DMS 273 (cell line): ENCODE measurements around the gene TSHZ1.

Experiments
- DNase-seq: peaks from one replicate; lab custom pipeline; 2025; ENCODE audit not compliant: unreplicated experiment; lab: John Stamatoyannopoulos, UW

The TSHZ1 gene

DNA sequence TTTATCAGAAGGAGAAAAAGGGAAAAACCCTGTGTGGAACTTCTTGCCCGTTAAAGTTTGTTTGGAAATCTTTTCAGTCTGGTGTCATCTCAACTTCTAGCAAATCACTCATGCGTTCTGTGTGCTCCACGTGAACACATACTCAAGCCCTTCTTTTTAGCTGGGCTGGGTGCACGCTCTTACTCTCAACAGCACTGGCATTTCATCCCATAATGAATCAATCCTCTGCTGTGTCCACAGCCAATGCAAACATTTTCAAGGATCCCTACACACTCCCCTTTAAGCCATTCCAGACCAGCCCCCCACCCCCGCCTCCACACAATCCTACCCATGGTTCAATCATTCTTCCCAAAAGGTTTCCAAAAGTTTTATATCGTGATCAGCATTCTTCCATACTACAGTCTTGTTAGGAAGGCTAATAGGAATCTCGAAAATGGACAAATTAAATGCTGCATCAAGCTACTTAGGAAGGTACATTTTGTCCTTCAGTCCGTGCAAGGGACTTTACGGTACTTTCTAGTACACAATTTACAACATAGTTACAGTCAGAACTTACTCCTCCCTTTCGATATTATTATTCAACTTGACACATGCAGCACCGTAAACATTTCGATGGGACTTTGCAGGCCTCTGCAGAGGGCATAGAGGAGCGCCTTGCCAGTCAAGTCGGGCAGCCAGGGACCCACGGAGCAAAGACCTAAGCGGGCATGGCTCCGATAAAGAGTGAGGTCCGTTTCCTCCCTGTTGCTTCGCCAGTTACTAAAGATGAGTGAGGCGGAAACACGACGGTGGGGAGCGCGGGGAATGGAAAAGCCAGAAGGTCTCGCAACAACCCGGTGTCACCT lies 3.1 kb upstream of the TSHZ1 start:
- peak; percentile 56 for DNase-seq

DNA sequence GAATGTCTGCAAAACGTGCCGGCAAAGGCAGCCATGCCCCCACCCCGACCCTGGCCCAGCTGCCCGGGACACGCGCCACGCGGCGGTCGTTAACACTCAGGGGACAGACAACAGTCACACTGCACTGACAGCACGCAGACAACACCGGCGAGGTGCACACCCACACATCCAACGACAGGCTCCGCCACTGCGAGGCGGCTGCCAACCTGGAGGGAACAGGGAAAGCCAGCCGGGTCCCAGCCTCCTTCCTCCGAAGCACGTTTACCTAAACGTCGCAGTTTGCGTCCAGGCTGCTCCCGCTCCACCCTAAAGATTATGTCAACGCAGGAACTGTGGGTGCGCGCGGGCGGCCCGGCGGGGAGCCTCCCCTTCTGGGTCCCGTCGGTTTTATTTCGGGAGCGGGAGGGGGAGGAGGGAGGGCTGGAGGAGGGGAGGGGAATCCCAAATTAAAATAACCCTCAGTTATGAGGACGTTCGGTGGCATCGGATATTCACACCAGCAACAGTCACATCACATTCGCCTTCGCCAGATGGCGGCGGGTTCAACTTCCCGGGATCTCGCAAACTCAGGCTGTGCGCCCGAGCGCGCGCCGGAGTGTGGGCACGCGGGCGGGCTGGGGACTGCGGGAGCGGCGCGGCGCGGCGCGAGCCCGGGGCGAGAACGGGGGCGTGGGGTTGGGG lies 2.3 kb upstream of the TSHZ1 start:
- peak; percentile 89 for DNase-seq

DNA sequence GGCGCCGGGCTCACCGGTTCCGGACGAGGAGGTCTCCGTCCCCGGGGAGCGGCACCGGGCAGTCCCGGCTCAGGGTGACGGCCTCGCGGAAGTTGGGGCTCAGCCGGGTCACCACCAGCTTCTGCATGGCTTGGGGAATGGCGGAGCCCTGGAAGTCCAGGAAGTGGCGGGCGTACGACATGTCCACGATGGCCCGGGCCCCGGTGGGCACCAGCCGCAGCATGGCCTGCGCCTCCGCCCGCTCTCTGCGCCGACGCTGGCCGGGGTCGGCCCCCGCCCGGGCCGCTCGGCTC lies 1.8 kb upstream of the TSHZ1 start:
- DNase-seq, result no peak

DNA sequence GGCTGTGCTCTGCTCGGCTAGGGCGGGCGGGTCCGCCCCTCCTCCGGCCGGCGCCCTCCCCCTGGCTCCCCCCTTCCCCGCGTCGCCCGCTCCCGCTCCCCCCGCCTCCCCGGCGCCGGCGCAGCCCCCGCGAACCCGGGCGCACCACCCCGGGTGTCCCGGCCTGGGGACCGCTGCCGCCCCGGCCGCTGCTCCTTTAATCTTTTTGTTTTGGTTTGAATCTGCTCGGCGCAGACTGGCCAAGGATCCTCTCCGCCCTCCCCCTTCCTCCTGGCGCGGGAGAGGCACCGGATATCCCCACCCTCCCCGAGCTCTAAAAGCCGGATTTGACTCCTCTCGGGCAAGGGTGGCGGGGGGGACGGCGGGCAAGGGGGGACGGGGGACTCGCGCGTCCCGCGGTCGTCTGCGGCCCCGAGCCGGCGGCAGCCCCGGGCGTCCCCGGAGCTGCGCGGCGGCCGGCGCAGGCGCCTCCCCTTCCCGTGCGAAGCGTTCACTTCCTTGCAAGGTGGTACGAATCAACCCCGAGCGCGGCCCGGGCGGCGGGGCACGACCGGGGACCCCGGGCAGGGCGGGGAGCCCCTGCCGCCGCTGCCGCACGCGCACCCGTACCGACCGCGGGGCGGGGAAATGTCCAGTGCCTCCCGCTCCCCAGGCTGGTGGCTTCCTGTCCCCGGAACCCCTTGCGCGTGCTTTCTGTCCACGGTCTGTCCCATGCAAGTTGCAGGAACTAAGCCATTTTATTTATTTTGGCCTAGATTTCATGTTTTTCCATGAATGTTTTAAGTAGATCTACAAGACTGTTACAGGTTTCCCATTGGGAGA lies 1.3 kb upstream of the TSHZ1 start, which contains the start of gene PTGR3:
Gene PTGR3 (minus strand): TSS at position 11 of the 822 bp plus-strand sequence. CDS start 81 bp downstream, outside the sequence.
- DNase-seq, result peak; percentile 93

DNA sequence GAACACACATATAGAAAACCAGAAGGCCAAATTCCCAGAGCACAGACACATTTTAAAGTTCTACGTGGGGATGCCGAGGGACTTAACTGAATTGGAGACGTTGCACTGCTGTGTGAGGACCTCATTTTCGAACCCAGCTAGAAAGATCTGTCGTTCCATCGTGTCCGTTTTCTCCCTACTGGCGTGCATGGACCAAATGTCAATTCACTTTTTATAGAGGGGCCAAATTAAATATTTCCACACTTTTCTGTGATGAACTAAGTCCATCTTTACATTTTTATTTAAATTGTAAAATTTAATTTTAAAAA lies 692 bp upstream of the TSHZ1 start:
- DNase-seq, result peak; percentile 74

DNA sequence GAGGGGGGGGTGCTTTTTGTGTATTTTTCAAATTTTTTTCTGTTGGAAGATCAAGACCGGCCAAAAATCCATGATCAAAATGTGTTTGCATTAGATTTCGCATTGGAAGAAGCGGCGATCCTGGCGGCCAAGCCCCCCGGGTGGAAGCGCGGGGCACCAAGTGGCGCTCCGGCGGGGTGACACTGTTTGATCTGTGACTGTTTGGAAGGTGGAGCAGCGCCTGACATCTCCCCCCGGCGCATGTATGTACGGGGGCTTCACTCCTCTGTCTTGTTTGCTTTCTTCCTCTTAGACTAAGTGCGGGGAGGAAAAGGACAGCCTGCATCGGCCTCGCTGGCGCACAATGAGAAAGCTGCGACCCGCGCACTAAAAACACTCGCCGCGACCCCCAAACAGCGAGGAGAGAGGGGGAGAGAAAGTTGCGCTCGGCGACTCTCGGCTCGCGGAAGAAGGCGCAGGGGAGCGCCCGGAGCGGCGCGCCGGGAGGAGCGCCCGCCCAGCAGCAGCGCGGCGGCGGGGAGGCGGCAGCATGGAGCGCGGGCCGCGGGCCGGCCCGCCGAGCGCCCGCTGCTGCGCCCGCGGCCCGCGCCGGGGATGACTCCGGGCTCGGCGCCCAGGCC lies 515 bp downstream of the TSHZ1 start:
- DNase-seq, result peak; percentile 62

DNA sequence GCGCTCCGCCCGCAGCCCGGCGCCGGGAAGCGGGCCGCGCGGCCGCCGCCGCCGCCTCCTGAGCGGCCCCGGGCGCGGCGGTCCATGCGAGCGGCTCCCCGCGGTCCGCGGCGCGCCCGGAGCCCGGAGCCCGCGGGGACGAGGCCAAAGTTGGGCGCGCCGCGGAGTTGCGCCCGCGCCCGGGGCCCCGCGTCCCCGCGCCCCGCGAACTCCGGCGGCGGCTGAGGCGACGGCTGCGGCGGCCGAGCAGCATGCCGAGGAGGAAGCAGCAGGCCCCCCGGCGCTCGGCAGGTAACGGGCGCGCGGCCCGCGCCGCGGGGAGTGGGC lies 992 bp downstream of the TSHZ1 start:
- DNase-seq, result peak; percentile 59

DNA sequence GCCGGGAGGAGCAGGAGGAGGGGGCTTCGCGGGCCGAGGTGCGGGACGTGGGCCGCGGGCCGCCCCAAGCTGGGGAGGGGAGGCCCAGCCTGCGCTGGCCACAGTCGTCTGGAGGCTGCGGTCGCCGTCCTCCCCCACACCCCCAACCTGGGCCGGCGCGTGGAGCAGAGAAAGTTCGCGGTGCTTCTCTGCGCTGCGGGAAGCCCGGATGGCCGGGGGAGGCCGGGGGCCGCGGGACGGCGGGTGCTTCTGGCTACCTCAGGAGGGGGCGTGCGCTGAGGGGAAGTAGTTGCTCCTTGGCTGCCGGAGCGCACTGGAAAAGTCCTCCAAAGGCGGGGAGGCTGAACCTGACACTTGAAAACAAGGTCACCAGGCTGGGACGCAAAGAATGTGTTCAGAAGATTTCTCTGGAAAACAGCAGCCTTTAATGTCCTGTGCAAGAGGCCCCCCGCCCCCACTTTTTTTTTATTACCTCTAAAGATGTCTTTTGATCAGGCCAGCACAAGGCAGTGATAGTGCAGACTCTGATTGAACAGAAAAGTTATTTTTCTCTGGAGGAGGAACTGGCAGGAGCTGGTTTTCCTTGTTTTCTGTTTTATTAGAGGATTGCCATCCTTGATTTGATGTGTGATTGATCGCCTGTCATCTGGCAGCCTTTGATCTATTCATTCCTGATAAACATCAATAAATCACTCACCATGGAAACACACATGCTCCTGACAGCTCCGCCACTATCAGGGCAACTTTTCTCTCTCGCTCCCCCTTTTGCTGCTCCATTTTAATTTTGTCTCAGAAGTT lies 1.6 kb downstream of the TSHZ1 start:
- DNase-seq, result peak; percentile 69

DNA sequence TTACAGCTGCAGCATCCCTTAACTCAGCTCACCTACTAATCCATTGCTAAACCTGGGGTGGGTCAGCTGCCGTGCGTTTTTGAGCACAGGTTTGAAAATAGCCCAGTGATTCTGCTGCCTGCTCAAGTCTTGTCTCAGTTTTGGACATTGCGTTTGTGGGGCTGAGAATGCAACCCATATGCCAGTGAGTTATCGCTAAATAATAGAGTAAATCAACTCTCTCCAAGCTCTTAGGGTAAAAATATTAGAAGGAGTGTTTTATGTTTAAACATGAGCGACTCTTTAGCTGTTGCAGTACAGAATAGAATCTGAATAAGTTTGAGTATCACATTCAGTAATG lies 2.1 kb downstream of the TSHZ1 start:
- peak; percentile 49 for DNase-seq

DNA sequence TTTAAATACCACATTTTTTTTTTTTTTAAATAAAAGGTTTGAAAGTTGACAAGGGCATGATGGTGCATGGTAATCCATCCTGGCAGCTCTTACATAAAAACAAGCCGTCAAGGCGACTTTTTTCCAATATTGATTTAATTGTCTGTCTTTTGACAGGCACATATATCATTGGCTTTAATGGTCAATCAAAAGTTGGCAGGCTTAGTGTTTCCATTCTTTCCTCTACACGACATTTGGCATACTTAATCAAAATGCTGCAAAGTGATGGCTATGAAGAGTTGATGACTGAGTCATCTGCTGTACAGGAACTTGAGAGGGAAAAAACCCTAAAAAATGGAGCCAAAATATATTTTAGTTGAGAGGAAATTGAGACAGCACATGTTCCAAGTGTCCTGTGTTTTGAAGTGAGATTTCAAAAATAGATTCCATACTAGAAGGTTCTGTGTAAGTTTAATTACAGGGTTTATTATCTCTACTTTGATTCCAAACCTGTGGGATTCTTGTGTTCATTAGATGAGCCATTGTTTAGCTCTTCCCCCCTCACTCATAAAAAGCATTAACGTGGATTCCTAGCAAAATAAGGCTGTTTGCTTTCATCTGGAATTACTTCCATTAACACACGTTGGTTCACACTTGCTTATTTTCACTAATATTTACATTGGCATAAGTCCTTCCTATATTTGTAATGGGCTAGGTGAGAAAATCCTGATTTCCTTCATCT lies 3.2 kb downstream of the TSHZ1 start:
- DNase-seq, result peak; percentile 40

DNA sequence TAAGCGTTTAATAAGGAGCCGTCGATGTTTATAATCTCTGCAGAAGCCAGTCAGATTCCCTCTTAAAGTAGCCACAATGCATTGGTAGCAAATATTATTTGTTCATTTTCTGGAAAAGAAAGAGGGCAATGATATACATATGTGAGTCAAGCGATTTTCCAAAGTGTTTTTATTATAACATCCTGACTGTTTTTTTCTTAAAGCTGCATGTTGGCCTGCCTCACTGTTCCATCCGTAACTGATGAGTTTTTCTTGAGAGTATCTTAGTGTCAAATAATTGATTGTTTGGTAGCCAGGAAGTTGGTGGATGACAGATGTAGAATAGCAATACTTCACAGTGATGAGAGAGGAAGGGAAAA lies 3.7 kb downstream of the TSHZ1 start:
- no peak for DNase-seq

DNA sequence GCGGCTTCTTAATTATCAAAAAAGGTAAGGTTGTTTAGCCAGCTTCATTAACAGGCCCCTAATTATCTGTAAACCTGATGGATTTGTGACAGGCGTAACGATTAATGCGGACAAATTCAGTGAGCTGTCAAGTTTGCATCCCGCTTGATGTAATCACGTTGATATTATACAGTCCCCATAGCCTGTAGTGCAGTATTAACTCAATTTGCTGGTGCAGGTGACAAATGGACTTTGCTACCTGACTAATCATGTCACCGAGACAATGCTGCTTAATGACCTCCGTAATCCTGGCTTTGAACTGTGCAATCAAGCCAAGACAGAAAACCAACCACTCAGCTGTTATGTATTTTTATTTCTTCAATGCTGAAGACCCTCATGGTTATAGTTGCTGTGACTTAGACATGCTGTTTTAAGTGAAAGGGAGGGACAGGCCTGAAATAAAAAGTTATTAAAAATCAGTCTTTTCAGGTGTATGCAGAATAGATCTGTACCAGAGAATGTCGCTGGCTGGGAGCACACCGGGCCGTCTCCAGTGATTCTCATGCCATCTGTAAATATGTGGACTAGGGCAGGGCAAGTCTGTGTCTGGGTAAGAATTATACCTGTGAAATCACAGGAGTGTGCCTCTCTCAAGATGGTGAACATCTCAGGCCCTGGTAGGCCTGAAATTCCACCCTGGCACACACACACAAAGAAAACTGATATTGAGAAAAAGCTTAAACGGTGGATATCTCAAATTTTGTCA lies 4.3 kb downstream of the TSHZ1 start:
- no peak for DNase-seq

DNA sequence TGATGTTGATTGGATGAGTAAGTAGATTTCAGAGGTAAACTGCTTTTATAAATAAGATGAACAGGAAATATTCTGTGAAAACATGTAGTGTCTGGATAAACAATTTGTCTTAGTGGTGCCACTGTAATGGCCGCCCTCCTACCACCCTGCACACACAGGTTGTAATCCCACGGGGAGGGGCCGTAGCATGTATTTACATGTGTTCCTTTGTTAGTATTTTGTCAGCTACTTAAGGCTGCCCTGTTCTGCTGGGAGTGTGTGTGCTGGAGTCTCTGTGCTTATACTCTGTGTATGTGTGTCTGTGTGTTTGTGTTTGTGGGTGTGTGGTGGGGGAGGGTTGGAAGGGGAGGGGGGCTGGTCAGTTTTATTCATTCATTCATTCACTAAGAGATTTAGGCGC lies 5.1 kb downstream of the TSHZ1 start:
- DNase-seq, result peak; percentile 22

DNA sequence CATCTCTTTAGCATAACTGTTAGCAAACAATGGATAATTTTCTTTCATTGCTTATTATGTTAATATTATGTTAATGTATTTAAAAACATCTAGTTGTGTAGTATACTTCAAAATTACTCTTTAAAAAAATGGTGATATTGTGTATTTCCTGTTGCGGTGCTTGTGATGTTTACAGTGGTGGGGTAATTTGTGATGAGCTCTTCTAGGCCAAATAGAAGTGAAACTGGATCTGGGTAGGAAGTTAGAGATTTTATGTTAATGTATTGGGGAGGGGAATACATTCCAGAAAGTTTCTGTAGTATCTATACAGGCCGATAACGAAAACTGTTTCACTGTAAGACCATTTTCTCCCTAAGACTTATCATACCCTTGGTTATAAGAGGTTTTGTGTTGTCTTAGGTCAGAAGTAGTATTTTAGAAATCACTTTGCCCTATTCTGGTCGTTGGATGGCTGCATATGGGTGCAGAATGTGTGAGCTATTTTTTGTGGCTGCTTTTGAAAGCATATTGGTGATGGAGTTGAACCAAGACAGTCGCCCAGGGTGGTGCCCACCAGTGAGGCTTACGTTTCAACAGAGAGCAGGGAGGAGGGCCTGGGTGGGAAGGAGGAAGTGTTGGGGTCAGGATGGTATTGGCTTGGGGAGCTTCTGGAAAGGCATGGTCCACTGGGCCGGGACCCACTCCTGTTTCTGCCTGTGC lies 5.8 kb downstream of the TSHZ1 start:
- DNase-seq, result no peak

DNA sequence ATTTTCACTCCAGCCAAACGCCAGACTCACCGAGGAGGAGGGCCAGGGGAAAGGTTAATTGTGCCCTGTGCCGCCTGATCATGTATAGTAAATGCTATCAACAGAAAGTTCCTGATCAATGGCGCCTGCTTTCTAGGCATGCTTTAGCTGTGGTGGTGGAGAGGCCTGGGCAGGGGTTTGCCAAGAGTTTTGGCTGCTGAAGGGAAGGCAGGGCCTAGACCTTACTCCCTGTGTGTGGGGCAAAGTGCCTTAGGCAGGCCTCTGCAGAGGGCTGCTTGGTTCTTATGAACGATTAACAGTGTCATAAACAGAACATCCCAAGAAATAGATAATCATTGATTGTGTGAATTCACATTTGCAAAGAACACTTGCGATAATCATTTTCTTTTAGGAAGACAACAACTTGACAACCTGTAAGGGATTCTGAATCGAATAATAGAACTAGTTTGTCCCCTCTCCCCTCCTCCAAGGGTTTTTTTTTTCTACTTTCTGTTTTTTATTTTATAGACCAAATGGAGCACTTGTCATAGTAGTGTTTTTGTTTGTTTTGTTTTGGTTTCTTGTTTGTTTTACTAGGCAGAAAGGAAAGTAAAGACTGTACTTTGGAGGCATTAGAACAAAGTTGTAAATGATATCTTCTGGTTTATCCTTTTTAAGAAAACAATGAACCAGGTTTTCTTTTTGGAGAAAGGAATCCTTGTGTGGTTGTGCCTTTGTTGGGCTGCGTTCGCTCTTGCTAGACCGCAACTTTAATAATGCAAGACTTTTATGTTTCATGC lies 6.5 kb downstream of the TSHZ1 start:
- no peak for DNase-seq

DNA sequence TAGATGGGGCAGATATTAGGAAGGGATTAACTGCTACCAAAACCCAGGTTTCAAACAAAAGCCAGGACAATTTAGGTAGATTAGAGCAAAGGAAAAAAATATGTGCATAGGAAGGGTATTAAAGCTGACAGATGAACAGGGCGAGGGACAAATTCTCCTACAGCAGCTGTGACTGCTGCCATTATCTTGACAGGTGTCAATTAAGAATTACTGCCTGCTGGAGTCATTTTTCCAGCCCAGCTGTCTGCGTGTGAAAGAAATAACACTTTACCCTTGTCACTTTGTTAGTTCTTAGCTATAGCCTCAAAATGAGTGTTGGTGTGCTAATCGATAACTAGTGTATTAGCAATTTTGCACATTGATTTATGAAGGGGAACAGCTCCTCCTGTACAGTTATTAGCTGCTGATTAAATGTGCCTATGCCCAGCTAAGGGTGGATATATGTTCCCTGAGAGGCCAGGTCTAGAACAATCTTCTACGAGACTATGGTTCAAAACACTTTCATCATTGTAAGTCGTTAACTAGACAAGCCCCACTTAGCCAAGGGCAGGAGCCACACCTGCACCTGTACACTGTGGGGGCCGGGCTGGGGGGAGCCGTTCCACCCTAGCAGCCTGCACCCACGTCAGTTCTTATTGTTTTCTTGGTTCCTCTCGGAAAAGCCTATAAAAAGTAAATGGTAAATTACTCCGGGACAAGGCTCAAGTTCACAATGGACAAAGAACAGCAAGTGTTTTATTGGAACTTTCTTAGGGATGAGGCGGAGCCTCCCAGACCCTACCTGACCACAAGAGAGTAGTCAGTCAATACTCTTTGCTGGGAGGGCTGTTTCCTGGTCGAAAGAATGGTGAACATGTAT lies 7.7 kb downstream of the TSHZ1 start:
- DNase-seq, result peak; percentile 73

DNA sequence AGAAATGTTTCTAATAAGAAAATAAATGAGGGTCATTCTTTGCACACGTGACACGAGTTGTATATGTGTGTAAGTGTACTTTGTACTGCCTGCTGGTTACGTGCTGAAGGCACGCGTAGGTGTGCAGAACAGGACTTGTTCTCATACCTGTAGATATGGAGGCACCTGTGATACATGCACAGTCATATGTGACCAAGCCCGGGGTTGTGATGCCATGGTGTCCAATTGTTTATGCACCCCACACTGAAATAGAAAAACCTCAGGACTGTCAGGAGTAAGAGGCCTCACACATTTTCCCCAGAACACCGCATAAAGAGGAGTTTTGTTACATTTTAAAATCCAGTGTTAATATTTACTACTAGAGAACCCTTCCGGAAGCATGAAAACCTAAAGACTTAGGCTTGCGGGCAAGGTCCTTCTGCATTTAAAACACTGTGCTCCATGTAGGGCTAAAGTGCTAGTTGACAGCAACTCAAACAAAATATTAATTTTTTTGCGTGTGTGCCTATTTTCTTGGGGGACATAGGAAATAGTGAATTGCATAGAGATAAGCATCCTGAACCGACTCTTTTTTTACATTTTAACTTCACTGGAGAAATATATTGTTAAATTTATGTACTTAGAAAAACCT lies 9.3 kb downstream of the TSHZ1 start:
- DNase-seq, result no peak
